ENCODE results near the gene LPAR6.
A peak's percentile ranks its signal among the peaks of the same experiment; 100 is the strongest.

Gene LPAR6

GRCh38 chr13:48401480-48401879 is 11.4 kb downstream of the LPAR6 start:
- H3K27ac ChIP-seq (ENCODE audit: poor library complexity, severe bottlenecking) = peak overlapping the region; percentile 90
- no peak overlapping the region for H3K4me3 ChIP-seq (ENCODE audit: severe bottlenecking)
- TF ChIP-seq, protein P1, sequence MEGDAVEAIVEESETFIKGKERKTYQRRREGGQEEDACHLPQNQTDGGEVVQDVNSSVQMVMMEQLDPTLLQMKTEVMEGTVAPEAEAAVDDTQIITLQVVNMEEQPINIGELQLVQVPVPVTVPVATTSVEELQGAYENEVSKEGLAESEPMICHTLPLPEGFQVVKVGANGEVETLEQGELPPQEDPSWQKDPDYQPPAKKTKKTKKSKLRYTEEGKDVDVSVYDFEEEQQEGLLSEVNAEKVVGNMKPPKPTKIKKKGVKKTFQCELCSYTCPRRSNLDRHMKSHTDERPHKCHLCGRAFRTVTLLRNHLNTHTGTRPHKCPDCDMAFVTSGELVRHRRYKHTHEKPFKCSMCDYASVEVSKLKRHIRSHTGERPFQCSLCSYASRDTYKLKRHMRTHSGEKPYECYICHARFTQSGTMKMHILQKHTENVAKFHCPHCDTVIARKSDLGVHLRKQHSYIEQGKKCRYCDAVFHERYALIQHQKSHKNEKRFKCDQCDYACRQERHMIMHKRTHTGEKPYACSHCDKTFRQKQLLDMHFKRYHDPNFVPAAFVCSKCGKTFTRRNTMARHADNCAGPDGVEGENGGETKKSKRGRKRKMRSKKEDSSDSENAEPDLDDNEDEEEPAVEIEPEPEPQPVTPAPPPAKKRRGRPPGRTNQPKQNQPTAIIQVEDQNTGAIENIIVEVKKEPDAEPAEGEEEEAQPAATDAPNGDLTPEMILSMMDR (IDR thresholded peaks at IDR 0.05; ENCODE audit: poor library complexity, severe bottlenecking) = no peak
- H3K4me1 ChIP-seq (ENCODE audit: insufficient read depth, poor library complexity, severe bottlenecking) = peaks cover 67% of the 10 kb centered on the region
- H3K36me3 ChIP-seq (ENCODE audit: low read depth) = 0 out of 2 replicates have a peak, but pooled peaks cover 7% of the 10 kb centered on the region
- ATAC-seq (ENCODE audit: low read depth) (no peak), DNase-seq (ENCODE audit: low spot score) (no peak)
- H3K27me3 ChIP-seq (ENCODE audit: insufficient read depth, poor library complexity, severe bottlenecking) = no peaks in the 10 kb centered on the region
- no peaks in the 10 kb centered on the region for H3K9me3 ChIP-seq (ENCODE audit: severe bottlenecking)

DNA sequence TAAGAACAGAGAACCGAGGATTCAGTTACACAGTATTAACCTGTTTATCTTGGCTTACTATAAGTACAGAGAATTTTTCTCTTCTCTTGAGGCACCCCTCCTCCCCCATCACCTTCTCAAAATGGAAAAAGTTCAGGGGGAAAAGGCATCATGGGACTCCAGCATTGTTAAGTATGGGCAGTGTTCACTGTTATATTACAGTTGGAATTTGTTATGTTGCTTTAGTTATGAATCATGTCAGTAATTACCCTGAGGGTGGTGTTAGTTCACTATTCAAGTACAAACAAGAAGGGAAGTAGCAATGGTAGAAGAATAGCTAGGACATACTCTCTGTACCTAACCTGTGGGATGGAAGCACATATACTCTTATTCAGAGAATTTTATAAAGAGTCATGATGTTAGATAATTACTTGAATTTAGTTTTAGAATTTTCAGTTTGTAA is 12.0 kb downstream of the LPAR6 start:
- Histone ChIP-seq H3K9me3 (ENCODE audit: severe bottlenecking) (no peaks in the 10 kb centered on the region), H3K4me3 (ENCODE audit: severe bottlenecking) (no peak overlapping the region), H3K27ac (ENCODE audit: poor library complexity, severe bottlenecking) (peak overlapping the region; percentile 90), H3K4me1 (ENCODE audit: insufficient read depth, poor library complexity, severe bottlenecking) (peaks cover 67% of the 10 kb centered on the region), H3K36me3 (ENCODE audit: low read depth) (0 out of 2 replicates have a peak, but pooled peaks cover 2% of the 10 kb centered on the region), H3K27me3 (ENCODE audit: insufficient read depth, poor library complexity, severe bottlenecking) (no peaks in the 10 kb centered on the region)
- DNase-seq (ENCODE audit: low spot score) = no peak
- ATAC-seq (ENCODE audit: low read depth) = peak; percentile 95
- TF ChIP-seq, protein P1 (IDR thresholded peaks at IDR 0.05; ENCODE audit: poor library complexity, severe bottlenecking) = peak; percentile 36

GRCh38 chr13:48400090-48400694 is 12.7 kb downstream of the LPAR6 start:
- H3K4me3 ChIP-seq (ENCODE audit: severe bottlenecking) = no peak overlapping the region
- peak overlapping the region; percentile 90 for H3K27ac ChIP-seq (ENCODE audit: poor library complexity, severe bottlenecking)
- peak; percentile 18; the same call in 1 of the 3 replicates for ATAC-seq (ENCODE audit: low read depth)
- no peaks in the 10 kb centered on the region for H3K36me3 ChIP-seq (ENCODE audit: low read depth)
- DNase-seq (ENCODE audit: low spot score) = no peak
- H3K27me3 ChIP-seq (ENCODE audit: insufficient read depth, poor library complexity, severe bottlenecking) = no peaks in the 10 kb centered on the region
- TF ChIP-seq, protein P1 (IDR thresholded peaks at IDR 0.05; ENCODE audit: poor library complexity, severe bottlenecking) = no peak
- peaks cover 61% of the 10 kb centered on the region for H3K4me1 ChIP-seq (ENCODE audit: insufficient read depth, poor library complexity, severe bottlenecking)
- no peaks in the 10 kb centered on the region for H3K9me3 ChIP-seq (ENCODE audit: severe bottlenecking)

DNA sequence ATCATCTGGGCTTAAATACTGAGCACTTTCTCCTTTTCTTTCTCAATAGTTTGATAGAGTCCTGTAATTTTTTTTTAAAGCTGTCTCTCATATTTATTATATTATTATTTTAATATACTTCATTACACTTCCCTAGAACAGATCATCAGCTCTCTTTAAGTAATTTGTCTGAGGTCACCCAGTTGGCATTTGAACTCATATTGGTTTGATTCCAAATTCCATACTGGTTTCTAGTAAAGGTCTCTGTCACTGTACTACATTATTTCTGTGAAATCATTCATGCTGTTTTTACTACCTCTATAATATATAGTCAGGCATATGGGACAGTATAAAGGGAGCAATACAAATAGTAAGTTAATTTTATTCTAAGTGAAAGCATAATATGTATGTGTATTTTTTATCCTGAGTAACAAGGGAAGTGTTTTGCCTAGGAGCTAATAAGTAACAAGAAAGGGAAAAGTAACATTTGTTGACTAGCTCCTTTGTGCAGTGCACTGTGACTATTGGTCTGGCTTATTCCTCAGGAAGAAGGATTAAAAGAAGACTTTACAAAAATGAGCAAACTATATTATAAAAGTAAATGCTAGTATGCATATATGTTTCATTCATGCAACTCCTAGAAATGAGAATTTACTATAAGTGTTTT is 14.3 kb downstream of the LPAR6 start:
- no peak for ATAC-seq (ENCODE audit: low read depth)
- no peak for DNase-seq (ENCODE audit: low spot score)
- H3K36me3 ChIP-seq (ENCODE audit: low read depth) = no peaks in the 10 kb centered on the region
- peak overlapping the region; percentile 90 for H3K27ac ChIP-seq (ENCODE audit: poor library complexity, severe bottlenecking)
- H3K27me3 ChIP-seq (ENCODE audit: insufficient read depth, poor library complexity, severe bottlenecking) = no peaks in the 10 kb centered on the region
- TF ChIP-seq, protein P1 (IDR thresholded peaks at IDR 0.05; ENCODE audit: poor library complexity, severe bottlenecking) = no peak
- peaks cover 59% of the 10 kb centered on the region for H3K4me1 ChIP-seq (ENCODE audit: insufficient read depth, poor library complexity, severe bottlenecking)
- H3K4me3 ChIP-seq (ENCODE audit: severe bottlenecking) = no peak overlapping the region
- H3K9me3 ChIP-seq (ENCODE audit: severe bottlenecking) = no peaks in the 10 kb centered on the region

GRCh38 chr13:48397744-48398143 is 15.2 kb downstream of the LPAR6 start:
- no peak for ATAC-seq (ENCODE audit: low read depth)

More at GRCh38 chr13:48397744-48398143, 15.2 kb downstream of the LPAR6 start:
- Histone ChIP-seq H3K36me3 (ENCODE audit: low read depth) (peaks cover 2% of the 10 kb centered on the region), H3K27ac (ENCODE audit: poor library complexity, severe bottlenecking) (peak overlapping the region; percentile 90), H3K4me1 (ENCODE audit: insufficient read depth, poor library complexity, severe bottlenecking) (peaks cover 51% of the 10 kb centered on the region), H3K4me3 (ENCODE audit: severe bottlenecking) (no peak overlapping the region), H3K27me3 (ENCODE audit: insufficient read depth, poor library complexity, severe bottlenecking) (no peaks in the 10 kb centered on the region), H3K9me3 (ENCODE audit: severe bottlenecking) (no peaks in the 10 kb centered on the region)
- TF ChIP-seq, protein P1 (IDR thresholded peaks at IDR 0.05; ENCODE audit: poor library complexity, severe bottlenecking) = no peak
- no peak for DNase-seq (ENCODE audit: low spot score)

All from RWPE2 (cell line).